Measurements from ENCODE around the gene PCYOX1L. TPM values are rescaled to one million over a fixed set of nuclear protein-coding genes. Genes with fewer than 3 reads are reported as not detected.
A peak's percentile ranks its signal among the peaks of the same experiment; 100 is the strongest.

PCYOX1L gene, protein sequence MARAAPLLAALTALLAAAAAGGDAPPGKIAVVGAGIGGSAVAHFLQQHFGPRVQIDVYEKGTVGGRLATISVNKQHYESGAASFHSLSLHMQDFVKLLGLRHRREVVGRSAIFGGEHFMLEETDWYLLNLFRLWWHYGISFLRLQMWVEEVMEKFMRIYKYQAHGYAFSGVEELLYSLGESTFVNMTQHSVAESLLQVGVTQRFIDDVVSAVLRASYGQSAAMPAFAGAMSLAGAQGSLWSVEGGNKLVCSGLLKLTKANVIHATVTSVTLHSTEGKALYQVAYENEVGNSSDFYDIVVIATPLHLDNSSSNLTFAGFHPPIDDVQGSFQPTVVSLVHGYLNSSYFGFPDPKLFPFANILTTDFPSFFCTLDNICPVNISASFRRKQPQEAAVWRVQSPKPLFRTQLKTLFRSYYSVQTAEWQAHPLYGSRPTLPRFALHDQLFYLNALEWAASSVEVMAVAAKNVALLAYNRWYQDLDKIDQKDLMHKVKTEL
- total RNA-seq (2021; ENCODE audit: unreplicated experiment) (7.0 TPM), Bru-seq, nascent RNA (percentile 50 among the genes with signal in this experiment), BruChase-seq, experiment 1, labeled RNA remaining after a 2-hour chase (percentile 54 among the genes with signal in this experiment), BruChase-seq, experiment 2, labeled RNA remaining after a 6-hour chase (percentile 59 among the genes with signal in this experiment)
- polyA plus RNA-seq (2012; ENCODE audit: insufficient read length), result 10.0 TPM
- long read RNA-seq, full-length matches to known transcripts, result 14 of 19 reads
- long read RNA-seq, partial matches to known transcripts, result 3 of 19 reads
- long read RNA-seq, other reads (novel, unspliced or antisense), result 2 of 19 reads

- Histone ChIP-seq H3K4me3 (ENCODE audit: low read depth in 2 of 2, low read length in 2 of 2) (peak within 1 kb of the TSS; percentile 72 to 82), H3K4me1 (ENCODE audit: control insufficient read depth, insufficient read depth, low read length) (peaks cover 10% of the 10 kb centered on the region), H3K27me3 (ENCODE audit: control insufficient read depth, insufficient read depth, low read length) (no peaks in the 10 kb centered on the region), H3K9me3 (ENCODE audit: control insufficient read depth, insufficient read depth, low read depth, low read length) (no peaks in the 10 kb centered on the region), H3K36me3 (ENCODE audit: control insufficient read depth, insufficient read depth, low read length) (peaks cover 14% of the 10 kb centered on the region), H3K27ac (ENCODE audit: low read length) (peak within 1 kb of the TSS; percentile 74)
- in situ Hi-C loops (cut with HindIII; ENCODE audit: low pct_unique_long_range_greater_than_20kb, low sequenced_read_pairs), result no loop called here
- intact Hi-C loops (cut with micrococcal nuclease; ENCODE audit: unreplicated experiment), result no loop called here
- ATAC-seq (peak; percentile 100), DNase-seq (ENCODE audit: low read depth, low spot score) (peak; percentile 73)
- TF ChIP-seq TCF7L2 (IDR thresholded peaks at IDR 0.05; ENCODE audit: low read depth, low read length) (no peak), POLR2AphosphoS5 (IDR thresholded peaks at IDR 0.05; ENCODE audit: low read depth, low read length) (peak; percentile 50; the same call in 1 of the 2 replicates)
- ChIA-PET CTCF (no interaction called here), POLR2A (interaction anchor here (0.6 kb wide), 1 partner anchor 88 kb away, joined by 3 read pairs; no protein-coding TSS in a partner anchor)
- no TSS peak for BruUV-seq (replicated peaks)
Measured at GRCh38 chr5:149357370-149358293, at the start of gene PCYOX1L. Gene PCYOX1L (plus strand): TSS chr5:149358046. CDS start chr5:149358069, 23 bp downstream.

- H3K9me3 ChIP-seq (ENCODE audit: control insufficient read depth, insufficient read depth, low read depth, low read length), result no peaks in the 10 kb centered on the region
- no peak overlapping the region for H3K27ac ChIP-seq (ENCODE audit: low read length)
- ChIA-PET POLR2A (no interaction called here), CTCF (no interaction called here)
- intact Hi-C loops (cut with micrococcal nuclease; ENCODE audit: unreplicated experiment) (no loop called here), in situ Hi-C loops (cut with HindIII; ENCODE audit: low pct_unique_long_range_greater_than_20kb, low sequenced_read_pairs) (no loop called here)
- TF ChIP-seq TCF7L2 (IDR thresholded peaks at IDR 0.05; ENCODE audit: low read depth, low read length) (no peak), POLR2AphosphoS5 (IDR thresholded peaks at IDR 0.05; ENCODE audit: low read depth, low read length) (no peak), SIN3A (IDR thresholded peaks at IDR 0.05; ENCODE audit: borderline replicate concordance, insufficient read depth, low read depth, low read length) (no peak)
- TF ChIP-seq, protein P1, sequence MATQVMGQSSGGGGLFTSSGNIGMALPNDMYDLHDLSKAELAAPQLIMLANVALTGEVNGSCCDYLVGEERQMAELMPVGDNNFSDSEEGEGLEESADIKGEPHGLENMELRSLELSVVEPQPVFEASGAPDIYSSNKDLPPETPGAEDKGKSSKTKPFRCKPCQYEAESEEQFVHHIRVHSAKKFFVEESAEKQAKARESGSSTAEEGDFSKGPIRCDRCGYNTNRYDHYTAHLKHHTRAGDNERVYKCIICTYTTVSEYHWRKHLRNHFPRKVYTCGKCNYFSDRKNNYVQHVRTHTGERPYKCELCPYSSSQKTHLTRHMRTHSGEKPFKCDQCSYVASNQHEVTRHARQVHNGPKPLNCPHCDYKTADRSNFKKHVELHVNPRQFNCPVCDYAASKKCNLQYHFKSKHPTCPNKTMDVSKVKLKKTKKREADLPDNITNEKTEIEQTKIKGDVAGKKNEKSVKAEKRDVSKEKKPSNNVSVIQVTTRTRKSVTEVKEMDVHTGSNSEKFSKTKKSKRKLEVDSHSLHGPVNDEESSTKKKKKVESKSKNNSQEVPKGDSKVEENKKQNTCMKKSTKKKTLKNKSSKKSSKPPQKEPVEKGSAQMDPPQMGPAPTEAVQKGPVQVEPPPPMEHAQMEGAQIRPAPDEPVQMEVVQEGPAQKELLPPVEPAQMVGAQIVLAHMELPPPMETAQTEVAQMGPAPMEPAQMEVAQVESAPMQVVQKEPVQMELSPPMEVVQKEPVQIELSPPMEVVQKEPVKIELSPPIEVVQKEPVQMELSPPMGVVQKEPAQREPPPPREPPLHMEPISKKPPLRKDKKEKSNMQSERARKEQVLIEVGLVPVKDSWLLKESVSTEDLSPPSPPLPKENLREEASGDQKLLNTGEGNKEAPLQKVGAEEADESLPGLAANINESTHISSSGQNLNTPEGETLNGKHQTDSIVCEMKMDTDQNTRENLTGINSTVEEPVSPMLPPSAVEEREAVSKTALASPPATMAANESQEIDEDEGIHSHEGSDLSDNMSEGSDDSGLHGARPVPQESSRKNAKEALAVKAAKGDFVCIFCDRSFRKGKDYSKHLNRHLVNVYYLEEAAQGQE (IDR thresholded peaks at IDR 0.05; ENCODE audit: insufficient read depth in 1 of 2, low read depth in 2 of 2, low read length in 1 of 2), result no peak
- TF ChIP-seq, protein P2, sequence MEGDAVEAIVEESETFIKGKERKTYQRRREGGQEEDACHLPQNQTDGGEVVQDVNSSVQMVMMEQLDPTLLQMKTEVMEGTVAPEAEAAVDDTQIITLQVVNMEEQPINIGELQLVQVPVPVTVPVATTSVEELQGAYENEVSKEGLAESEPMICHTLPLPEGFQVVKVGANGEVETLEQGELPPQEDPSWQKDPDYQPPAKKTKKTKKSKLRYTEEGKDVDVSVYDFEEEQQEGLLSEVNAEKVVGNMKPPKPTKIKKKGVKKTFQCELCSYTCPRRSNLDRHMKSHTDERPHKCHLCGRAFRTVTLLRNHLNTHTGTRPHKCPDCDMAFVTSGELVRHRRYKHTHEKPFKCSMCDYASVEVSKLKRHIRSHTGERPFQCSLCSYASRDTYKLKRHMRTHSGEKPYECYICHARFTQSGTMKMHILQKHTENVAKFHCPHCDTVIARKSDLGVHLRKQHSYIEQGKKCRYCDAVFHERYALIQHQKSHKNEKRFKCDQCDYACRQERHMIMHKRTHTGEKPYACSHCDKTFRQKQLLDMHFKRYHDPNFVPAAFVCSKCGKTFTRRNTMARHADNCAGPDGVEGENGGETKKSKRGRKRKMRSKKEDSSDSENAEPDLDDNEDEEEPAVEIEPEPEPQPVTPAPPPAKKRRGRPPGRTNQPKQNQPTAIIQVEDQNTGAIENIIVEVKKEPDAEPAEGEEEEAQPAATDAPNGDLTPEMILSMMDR (IDR thresholded peaks at IDR 0.05), result no peak
- no peaks in the 10 kb centered on the region; the same call in 1 of the 2 replicates for H3K4me1 ChIP-seq (ENCODE audit: control insufficient read depth, insufficient read depth, low read length)
- H3K4me3 ChIP-seq (ENCODE audit: low read depth in 2 of 2, low read length in 2 of 2), result no peak overlapping the region
- DNase-seq (ENCODE audit: low read depth, low spot score), result no peak
- no peaks in the 10 kb centered on the region for H3K27me3 ChIP-seq (ENCODE audit: control insufficient read depth, insufficient read depth, low read length)
- BruUV-seq (replicated peaks), result no TSS peak
- no peak for ATAC-seq
- no peaks in the 10 kb centered on the region for H3K36me3 ChIP-seq (ENCODE audit: control insufficient read depth, insufficient read depth, low read length)
Measured at GRCh38 chr5:149309354-149309753, 48.5 kb upstream of the PCYOX1L start.
